Astrocyte (in vitro differentiated cells and primary cell): ENCODE results near the gene ZDHHC11B. TPM values are rescaled to one million over a fixed set of nuclear protein-coding genes. Genes with fewer than 3 reads are reported as not detected.
"Not testable (repeated sequence)": the region's sequence is repeated elsewhere in the genome, so short reads cannot be mapped to it uniquely, and the experiment has no call there.

Experiments used
- DNase-seq: peaks from one replicate; pipeline ENCODE4 v3.0.0-alpha.2; 2010; ENCODE audit warnings: low read depth
- FAIRE-seq: peaks from 2 replicates; lab custom pipeline; 2011; peaks lifted over from hg19 to GRCh38; lab: Jason Lieb, UNC
- H2AFZ ChIP-seq: 2 replicates; pipeline ENCODE4 v1.6.0; 2012; ENCODE audit warnings: low read depth, low read length, inconsistent platforms
- H3K27ac ChIP-seq: 2 replicates; pipeline ENCODE4 v1.5.1; 2011; ENCODE audit warnings: low read depth, low read length, inconsistent platforms
- H3K27me3 ChIP-seq: 2 replicates; pipeline ENCODE4 v1.6.0; 2011; ENCODE audit warnings: low read length, inconsistent platforms; ENCODE audit not compliant: insufficient read depth
- H3K36me3 ChIP-seq: 2 replicates; pipeline ENCODE4 v1.5.1; 2011; ENCODE audit warnings: low read length, inconsistent platforms; ENCODE audit not compliant: insufficient read depth
- H3K4me1 ChIP-seq: 2 replicates; pipeline ENCODE4 v1.5.1; 2011; ENCODE audit warnings: low read length, inconsistent platforms; ENCODE audit not compliant: insufficient read depth
- H3K4me2 ChIP-seq: 2 replicates; pipeline ENCODE4 v1.6.0; 2012; ENCODE audit warnings: low read length, inconsistent platforms
- H3K4me3 ChIP-seq: 2 replicates; pipeline ENCODE4 v1.5.1; 2011; ENCODE audit warnings: low read depth, mild to moderate bottlenecking, low read length, inconsistent platforms; ENCODE audit not compliant: insufficient read depth
- H3K79me2 ChIP-seq: 2 replicates; pipeline ENCODE4 v1.6.0; 2012; ENCODE audit warnings: mild to moderate bottlenecking, low read length, inconsistent platforms; ENCODE audit not compliant: insufficient read depth
- H3K9ac ChIP-seq: 2 replicates; pipeline ENCODE4 v1.6.0; 2012; ENCODE audit warnings: mild to moderate bottlenecking, low read length, inconsistent platforms
- H3K9me3 ChIP-seq: 2 replicates; pipeline ENCODE4 v1.5.1; 2012; ENCODE audit warnings: low read depth, mild to moderate bottlenecking, low read length, inconsistent platforms; ENCODE audit not compliant: insufficient read depth
- H4K20me1 ChIP-seq: 2 replicates; pipeline ENCODE4 v1.6.0; 2012; ENCODE audit warnings: low read length, inconsistent platforms; ENCODE audit not compliant: insufficient read depth
- H3K27ac Mint-ChIP-seq: one replicate; pipeline ENCODE4 v1.8.0; 2021; ENCODE audit warnings: mild to moderate bottlenecking, mixed read lengths; ENCODE audit not compliant: unreplicated experiment
- H3K27me3 Mint-ChIP-seq: one replicate; pipeline ENCODE4 v1.8.0; 2021; ENCODE audit warnings: low read depth, mixed read lengths; ENCODE audit not compliant: unreplicated experiment
- H3K36me3 Mint-ChIP-seq: one replicate; pipeline ENCODE4 v1.8.0; 2021; ENCODE audit warnings: low read depth, mixed read lengths; ENCODE audit not compliant: unreplicated experiment
- H3K4me1 Mint-ChIP-seq: one replicate; pipeline ENCODE4 v1.8.0; 2021; ENCODE audit warnings: low read depth, mixed read lengths; ENCODE audit not compliant: unreplicated experiment
- H3K4me3 Mint-ChIP-seq: one replicate; pipeline ENCODE4 v1.8.0; 2021; ENCODE audit warnings: mild to moderate bottlenecking, moderate library complexity, mixed read lengths; ENCODE audit not compliant: unreplicated experiment
- H3K9me3 Mint-ChIP-seq: one replicate; pipeline ENCODE4 v1.8.0; 2021; ENCODE audit warnings: mild to moderate bottlenecking, mixed read lengths; ENCODE audit not compliant: unreplicated experiment
- total RNA-seq: library from RNA; stranded (reverse); gene quantifications from 2 replicates; pipeline ENCODE4 v1.2.1, GENCODE V29; 2021

The ZDHHC11B gene
- total RNA-seq, 1 donor from 2014 or later: 0.23 TPM

DNA sequence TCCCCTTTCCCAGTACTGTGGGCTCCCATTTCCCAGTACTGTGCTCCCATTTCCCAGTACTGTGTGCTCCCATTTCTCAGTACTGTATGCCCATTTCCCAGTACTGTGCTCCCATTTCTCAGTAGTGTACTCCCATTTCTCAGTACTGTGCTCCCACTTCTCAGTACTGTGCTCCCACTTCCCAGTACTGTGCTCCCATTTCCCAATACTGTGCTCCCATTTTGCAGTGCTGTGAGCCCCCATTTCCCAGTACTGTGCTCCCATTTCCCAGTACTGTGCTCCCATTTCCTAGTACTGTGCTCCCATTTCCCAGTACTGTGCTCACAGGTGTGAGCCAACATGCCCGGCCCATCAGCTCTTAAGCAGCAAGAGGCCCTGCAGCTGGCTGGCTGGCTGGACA lies 11.3 kb upstream of the ZDHHC11B start:
- H3K36me3 ChIP-seq, H3K9ac ChIP-seq, H3K27ac ChIP-seq, H3K4me1 ChIP-seq, H3K79me2 ChIP-seq, H3K27me3 ChIP-seq, H3K9me3 ChIP-seq, H3K4me2 ChIP-seq, H3K4me1 Mint-ChIP-seq, DNase-seq, H4K20me1 ChIP-seq, H3K27ac Mint-ChIP-seq, H3K4me3 Mint-ChIP-seq, H2AFZ ChIP-seq, H3K4me3 ChIP-seq, FAIRE-seq, H3K27me3 Mint-ChIP-seq: not testable (repeated sequence)
- H3K36me3 Mint-ChIP-seq: peaks cover 25% of the 10 kb centered on the region
- peaks cover 16% of the 10 kb centered on the region for H3K9me3 Mint-ChIP-seq

DNA sequence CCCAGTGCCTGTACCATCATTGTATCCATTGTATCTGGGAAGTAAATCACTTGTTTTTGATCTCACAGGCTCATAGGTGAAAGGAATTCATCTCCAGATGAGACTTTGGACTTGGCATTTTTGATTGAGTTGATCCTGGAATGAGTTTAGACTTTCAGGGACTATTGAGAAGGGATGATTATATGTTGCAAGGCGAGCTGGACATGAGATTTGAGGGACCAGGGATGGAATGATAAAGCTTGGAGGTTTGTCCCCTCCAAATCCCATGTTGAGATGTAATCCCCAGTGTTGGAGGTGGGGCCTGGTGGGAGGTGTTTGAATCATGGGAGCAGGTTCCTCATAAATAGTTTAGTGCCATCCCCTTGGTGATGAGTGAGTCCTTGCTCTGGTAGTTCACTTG lies 10.4 kb upstream of the ZDHHC11B start:
- H2AFZ ChIP-seq, H3K9me3 ChIP-seq, H3K27ac ChIP-seq, DNase-seq, H3K27me3 ChIP-seq, H3K27me3 Mint-ChIP-seq, FAIRE-seq, H3K79me2 ChIP-seq, H3K4me3 ChIP-seq, H3K4me1 ChIP-seq, H4K20me1 ChIP-seq, H3K36me3 ChIP-seq, H3K9ac ChIP-seq, H3K4me3 Mint-ChIP-seq, H3K4me1 Mint-ChIP-seq, H3K4me2 ChIP-seq: not testable (repeated sequence)
- peaks cover 25% of the 10 kb centered on the region for H3K36me3 Mint-ChIP-seq
- peaks cover 19% of the 10 kb centered on the region for H3K9me3 Mint-ChIP-seq
- H3K27ac Mint-ChIP-seq: peak overlapping the region; percentile 26

DNA sequence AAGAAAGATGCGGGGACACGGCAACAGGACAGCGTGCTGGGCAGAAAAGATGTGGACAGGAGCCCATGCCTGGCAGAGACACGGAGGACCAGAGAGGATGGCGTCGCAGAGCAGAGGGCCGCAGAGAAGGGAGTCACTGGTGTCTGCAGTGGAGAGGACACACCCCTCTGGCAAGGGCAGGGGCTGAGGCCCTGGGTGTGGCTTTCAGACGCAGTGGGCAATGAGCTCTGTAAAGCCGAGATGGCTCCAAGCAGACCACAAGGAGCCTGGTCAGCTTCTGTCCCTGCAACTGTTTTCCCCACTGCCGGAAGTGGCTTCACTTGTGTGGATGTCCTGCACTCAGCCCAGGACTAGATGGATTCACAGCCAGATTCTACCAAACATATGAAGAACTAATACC lies 4.2 kb upstream of the ZDHHC11B start:
- not testable (repeated sequence) for H3K36me3 Mint-ChIP-seq, H3K27me3 Mint-ChIP-seq, FAIRE-seq, H3K9ac ChIP-seq, H3K36me3 ChIP-seq, H3K27ac ChIP-seq, H2AFZ ChIP-seq, H3K4me2 ChIP-seq, DNase-seq, H4K20me1 ChIP-seq, H3K4me3 ChIP-seq, H3K27ac Mint-ChIP-seq, H3K4me3 Mint-ChIP-seq, H3K4me1 ChIP-seq, H3K79me2 ChIP-seq, H3K9me3 ChIP-seq, H3K4me1 Mint-ChIP-seq, H3K27me3 ChIP-seq
- H3K9me3 Mint-ChIP-seq: peaks cover 15% of the 10 kb centered on the region

DNA sequence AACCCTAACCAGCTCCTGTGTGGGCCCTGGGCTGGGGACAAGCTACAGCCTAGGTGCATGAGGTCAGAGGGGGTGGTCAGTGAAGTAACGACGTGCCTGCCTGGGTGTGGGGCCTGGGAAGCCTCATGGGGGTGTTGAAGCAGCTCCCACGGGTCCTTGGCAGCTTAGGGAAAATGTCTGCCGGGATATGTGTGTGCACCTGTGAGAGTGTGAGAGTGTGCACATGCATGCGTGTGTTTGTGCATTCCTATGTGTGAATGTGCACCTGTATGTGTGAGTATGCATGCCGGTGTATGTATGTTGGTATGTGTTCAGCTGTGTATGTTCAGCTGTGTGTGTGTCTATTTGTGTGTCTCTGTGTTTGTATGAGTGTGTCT lies 3.3 kb upstream of the ZDHHC11B start:
- not testable (repeated sequence) for H3K36me3 ChIP-seq, H3K4me1 ChIP-seq, H2AFZ ChIP-seq, H3K27ac ChIP-seq, H4K20me1 ChIP-seq, DNase-seq, H3K27ac Mint-ChIP-seq, H3K9ac ChIP-seq, H3K4me1 Mint-ChIP-seq, H3K4me3 ChIP-seq, H3K79me2 ChIP-seq, H3K9me3 ChIP-seq, H3K36me3 Mint-ChIP-seq, H3K27me3 ChIP-seq, FAIRE-seq, H3K27me3 Mint-ChIP-seq, H3K4me2 ChIP-seq, H3K4me3 Mint-ChIP-seq
- H3K9me3 Mint-ChIP-seq: peaks cover 13% of the 10 kb centered on the region

DNA sequence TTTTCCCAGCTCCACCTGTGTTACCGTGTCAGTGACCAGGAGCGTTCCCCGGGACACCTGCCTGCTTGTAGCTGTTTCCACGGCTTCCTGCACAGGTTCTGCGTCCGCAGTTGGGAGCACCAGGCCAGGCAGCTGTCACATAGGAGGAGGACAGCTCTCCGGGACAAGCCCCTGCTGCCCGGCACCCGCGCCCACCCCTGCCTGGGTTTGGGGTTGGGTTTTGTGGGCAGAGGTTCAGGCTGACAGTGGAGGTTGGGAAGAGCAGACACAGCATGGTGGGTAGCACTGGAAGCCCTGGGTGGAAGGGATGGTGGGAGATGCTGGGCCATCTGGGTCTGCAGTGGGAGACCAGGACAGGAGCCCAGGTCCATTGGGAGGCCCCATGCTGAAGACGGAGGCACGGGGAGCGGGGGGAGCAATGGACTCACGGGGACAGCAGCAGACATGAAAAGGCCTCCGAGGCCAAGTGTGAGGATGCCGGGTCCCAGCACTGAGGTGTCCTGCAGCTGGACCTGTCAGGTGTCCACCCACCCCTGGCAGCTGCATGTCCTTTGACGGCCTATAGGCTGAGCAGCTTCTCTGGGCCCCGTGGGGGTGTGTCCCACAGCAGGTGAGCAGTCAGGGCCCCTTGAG lies 2.8 kb upstream of the ZDHHC11B start:
- not testable (repeated sequence) for DNase-seq, H3K36me3 Mint-ChIP-seq, H3K79me2 ChIP-seq, H3K4me3 Mint-ChIP-seq, H3K4me1 Mint-ChIP-seq, H3K27me3 ChIP-seq, H3K27ac ChIP-seq, H4K20me1 ChIP-seq, H3K9ac ChIP-seq, H3K27ac Mint-ChIP-seq, FAIRE-seq, H3K36me3 ChIP-seq, H2AFZ ChIP-seq, H3K4me1 ChIP-seq, H3K27me3 Mint-ChIP-seq, H3K4me2 ChIP-seq, H3K4me3 ChIP-seq, H3K9me3 ChIP-seq
- peaks cover 13% of the 10 kb centered on the region for H3K9me3 Mint-ChIP-seq
